T-helper 9 cell (primary cell): Measurements from ENCODE around the gene SLC12A6.
"Not testable (repeated sequence)": the region's sequence is repeated elsewhere in the genome, so short reads cannot be mapped to it uniquely, and the experiment has no call there.

ENCODE experiments used
- DNase-seq: peaks from one replicate; pipeline ENCODE4 v3.0.0-alpha.2; 2020

The SLC12A6 gene

DNA sequence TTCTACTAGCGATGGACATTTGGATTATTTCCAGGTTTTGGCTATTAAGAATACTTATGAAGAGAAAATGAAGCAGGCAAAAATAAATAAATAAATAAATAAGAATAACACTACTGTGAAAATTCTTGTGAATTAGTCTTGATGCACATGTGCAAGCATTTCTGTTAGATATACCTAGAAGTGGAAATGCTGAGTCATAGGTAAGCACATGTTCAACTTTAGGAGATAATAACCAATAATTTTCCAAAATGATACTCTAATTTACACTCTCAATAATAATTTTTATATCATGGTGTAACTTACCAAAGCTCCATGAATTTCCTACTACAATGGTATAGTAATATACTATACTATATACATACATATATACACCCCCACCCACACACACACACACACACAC is 89.4 kb downstream of the SLC12A6 start:
- DNase-seq: no peak

DNA sequence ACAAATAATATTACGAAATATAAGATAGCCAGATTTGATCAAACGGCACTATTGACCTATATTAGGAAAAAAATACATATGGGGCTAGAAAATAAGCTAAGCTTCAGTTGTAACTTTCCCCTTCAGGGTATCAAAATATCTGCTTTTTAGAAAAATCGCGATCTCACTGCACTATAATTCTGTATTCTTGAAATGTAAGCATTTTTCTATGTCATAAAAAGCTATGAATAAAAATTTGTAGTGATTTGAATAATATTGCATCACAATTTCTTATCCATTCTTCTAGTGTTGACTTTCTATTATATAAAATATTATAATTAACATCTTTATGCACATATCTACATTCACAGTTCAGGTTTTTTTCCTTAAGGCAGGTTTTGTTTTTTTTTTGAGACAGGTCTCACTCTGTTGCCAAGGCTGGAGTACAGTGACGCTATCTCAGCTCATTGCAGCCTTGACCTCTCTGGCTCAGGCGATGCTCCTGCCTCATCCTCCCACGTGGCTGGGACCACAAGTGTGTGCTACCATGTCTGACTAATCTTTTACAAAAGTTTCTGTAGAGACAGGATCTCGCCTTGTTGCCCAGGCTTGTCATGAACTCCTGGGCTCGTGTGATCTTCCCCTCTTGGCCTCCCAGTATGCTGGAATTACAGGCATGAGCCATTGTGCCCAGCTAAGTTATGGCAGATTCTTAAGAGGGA is 91.2 kb downstream of the SLC12A6 start:
- DNase-seq: no peak

GRCh38 chr15:34243226-34243625 is 94.4 kb downstream of the SLC12A6 start:
- DNase-seq: no peak

DNA sequence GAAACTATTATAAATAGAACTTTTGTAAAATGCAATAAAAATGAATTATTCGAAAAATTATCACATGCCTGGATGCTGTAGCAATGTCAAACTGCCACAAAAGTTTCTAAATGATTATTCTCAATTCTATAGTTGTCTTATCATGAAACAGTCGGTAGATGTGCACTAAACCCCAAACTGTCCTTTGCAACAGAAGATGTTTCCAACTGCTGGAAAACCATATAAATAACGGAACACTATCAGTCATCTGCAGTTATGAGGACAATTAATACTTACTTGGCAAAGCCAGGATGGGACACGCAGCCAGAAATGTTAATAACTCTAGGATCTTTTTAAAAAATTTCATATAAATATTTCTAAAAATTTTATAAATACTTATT is 95.3 kb downstream of the SLC12A6 start:
- DNase-seq: no peak

GRCh38 chr15:34241376-34242330 is 95.9 kb downstream of the SLC12A6 start:
- no peak for DNase-seq

DNA sequence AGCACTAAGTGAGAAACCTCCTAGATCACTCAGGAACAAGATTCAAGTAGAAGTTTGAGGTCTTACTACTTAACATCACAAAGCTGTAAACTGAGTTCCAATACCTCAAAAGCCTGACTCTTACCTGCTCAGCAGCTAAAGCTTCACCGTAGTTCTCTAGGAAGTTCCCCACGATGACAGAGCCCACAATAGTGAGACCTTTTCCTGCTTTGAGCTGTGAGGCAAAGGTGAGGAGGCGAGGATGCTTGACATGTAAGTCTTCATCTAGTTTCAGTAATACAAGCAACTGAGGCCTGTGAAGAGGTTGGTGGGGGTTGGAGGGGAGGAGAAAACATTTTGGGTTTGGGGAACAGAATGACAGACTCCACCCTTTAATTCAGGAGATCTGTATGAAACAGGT is 97.0 kb downstream of the SLC12A6 start:
- no peak for DNase-seq

GRCh38 chr15:34239151-34239808 is 98.3 kb downstream of the SLC12A6 start:
- no peak for DNase-seq

DNA sequence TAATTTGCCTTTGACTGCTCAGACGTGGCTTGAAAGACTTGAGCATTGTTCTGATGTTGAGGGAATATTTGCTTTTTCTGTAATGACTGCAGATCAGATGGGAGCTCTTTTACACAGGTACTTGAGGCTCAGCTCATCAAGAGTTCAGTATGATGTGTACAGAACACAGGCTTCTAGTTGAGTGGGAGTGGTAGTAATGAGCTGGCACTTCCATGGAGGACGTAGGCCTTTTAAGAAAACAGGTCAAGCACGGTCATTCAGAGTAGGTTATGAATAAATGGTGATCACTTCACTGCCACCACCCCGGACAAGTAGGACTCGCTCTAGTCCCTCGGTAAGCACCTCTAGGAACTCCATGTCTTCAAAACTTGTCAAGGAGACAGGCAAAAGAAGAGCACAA is 104.0 kb downstream of the SLC12A6 start:
- DNase-seq: no peak

DNA sequence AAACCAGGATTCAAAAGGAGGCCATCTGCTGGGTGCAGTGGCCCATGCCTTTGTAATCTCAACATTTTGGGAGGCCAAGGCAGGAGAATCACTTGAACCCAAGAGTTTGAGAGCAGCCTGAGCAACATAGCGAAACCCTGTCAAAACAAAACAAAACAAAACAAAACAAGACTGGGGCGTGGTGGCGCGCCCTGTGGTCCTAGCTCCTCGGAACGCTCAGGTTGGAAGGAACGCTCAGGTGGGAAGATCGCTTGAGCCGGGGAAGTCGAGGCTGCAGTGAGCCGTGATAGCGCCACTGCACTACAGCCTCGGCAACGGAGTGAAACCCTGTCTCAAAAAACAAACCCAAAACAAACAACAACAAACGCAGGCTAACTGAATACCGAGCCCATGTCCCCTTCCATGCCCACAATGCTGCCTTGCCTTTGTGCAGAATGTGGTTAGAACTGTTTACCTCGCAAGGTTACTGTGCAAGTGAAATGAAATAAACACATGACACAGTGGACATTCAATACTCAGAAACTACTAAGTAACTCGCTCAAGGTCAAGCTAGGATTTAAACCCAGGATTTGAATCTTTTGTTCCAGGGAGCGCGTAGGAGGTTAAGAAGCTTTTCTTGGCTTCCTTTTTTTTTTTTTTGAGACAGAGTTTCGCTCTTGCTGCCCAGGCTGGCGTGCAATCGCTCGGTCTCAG is 113.5 kb downstream of the SLC12A6 start:
- no peak for DNase-seq

DNA sequence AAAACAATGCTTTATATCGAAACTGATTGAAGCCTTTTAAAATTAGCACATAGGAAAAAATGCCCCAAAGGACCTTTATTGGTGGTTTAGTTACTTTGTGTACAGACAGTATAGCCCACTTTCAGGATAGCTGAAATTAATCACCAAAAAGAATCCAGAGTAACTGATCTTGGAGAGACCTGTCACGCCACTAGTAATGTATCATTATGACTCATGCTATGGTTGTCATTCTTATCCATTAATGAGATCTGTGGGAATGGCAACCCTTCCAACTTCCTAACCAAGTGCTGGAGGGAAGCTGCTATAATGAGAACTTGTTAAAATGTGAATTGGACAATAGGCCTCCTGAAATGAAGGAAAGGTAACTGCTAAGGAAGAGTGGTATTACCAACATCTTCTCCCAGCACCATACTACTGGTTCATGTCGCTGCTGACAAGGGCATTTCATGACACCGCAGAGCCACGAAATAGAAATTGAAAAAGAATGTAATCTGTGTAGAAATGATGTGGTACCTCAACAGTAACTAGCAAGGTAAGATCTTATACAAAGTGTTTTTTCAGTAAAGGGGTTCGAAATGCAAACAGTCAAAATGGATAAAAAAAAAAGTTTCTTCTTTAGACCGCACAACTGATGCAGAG is 119.9 kb downstream of the SLC12A6 start:
- DNase-seq: no peak

- DNase-seq: no peak
These were observed 120.9 kb downstream of the SLC12A6 start for GRCh38 chr15:34216527-34217270.

GRCh38 chr15:34214135-34214534 is 123.4 kb downstream of the SLC12A6 start:
- DNase-seq: no peak

DNA sequence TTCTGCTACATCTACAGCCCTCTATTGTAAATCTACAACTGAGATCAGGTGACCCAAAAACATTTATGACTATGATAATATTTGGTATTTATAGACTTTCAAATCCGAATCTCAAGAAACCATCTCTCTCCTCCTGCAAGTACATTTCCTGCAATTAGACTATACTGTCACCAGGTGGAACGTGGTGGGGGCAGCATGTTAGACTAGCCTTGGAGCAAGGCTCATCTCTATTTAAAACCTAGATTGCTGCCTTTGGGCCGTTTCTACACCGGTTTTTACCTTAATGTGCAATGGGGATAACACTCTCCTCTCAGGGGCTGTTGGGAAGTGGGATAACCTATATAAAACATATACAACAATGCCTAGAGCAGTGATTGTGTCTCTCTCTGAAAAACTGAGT is 123.9 kb downstream of the SLC12A6 start:
- no peak for DNase-seq

GRCh38 chr15:34209421-34210282 is 127.9 kb downstream of the SLC12A6 start, which contains the start of gene KATNBL1:
Gene KATNBL1, minus strand, starts transcription at chr15:34210096. Its CDS starts 46,420 bp downstream, at chr15:34163676.
- DNase-seq: peak; percentile 98

GRCh38 chr15:34206011-34206410 is 131.6 kb downstream of the SLC12A6 start:
- no peak for DNase-seq

GRCh38 chr15:34203936-34204335 is 133.6 kb downstream of the SLC12A6 start:
- no peak for DNase-seq

- no peak for DNase-seq
These were observed 134.3 kb downstream of the SLC12A6 start for GRCh38 chr15:34203305-34203704.

- not testable (repeated sequence) for DNase-seq
These were observed 144.3 kb downstream of the SLC12A6 start for GRCh38 chr15:34193272-34193671.

DNA sequence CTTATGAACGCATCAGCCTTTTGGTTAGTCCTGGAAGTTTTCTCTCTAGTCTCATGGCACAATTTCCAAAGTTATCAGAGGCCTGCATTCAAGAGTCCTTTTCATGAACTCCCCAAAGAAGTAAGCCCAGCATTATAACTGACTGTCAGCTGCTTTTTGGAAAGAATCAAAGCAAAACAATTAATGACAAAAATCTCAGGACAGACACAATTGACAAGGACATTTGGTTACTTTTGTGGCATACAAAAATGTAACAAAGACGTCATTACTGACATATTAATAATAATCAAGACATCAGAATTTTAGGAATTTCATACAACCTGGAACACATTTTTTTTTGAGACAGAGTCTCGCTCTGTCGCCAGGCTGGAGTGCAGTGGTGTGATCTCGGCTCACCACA is 148.9 kb downstream of the SLC12A6 start:
- DNase-seq: no peak

GRCh38 chr15:34185666-34186065 is 151.9 kb downstream of the SLC12A6 start:
- DNase-seq: no peak
